GM23338 (cell line): ENCODE measurements around the gene TUB. TPM values are rescaled to one million over a fixed set of nuclear protein-coding genes. Genes with fewer than 3 reads are reported as not detected.

Experiments
- ATAC-seq: fragments of 200-7000 bp; cut with Tn5 transposase; 3 replicates; pipeline ENCODE4 v1.9.1; 2020
- DNase-seq: peaks from one replicate; pipeline ENCODE4 v3.0.0-alpha.2; 2015; ENCODE audit warnings: low spot score
- H2AFZ ChIP-seq: fragments of 200-600 bp; sonication (generic); 2 replicates; pipeline ENCODE4 v1.8.0; 2016; ENCODE audit warnings: antibody characterized with exemption, mild to moderate bottlenecking, moderate library complexity
- H3F3A ChIP-seq: fragments of 200-600 bp; sonication (generic); replicated peaks from 2 replicates; pipeline ENCODE4 v1.8.0; 2017; ENCODE audit warnings: antibody characterized with exemption, mixed run types, low read depth
- H3K27ac ChIP-seq: fragments of 200-600 bp; sonication (generic); 2 replicates; pipeline ENCODE4 v1.6.1; 2016; ENCODE audit warnings: low read depth
- H3K27me3 ChIP-seq: fragments of 200-600 bp; sonication (generic); 2 replicates; pipeline ENCODE4 v1.8.0; 2016; ENCODE audit warnings: mild to moderate bottlenecking, mixed run types, moderate library complexity; ENCODE audit not compliant: insufficient read depth
- H3K36me3 ChIP-seq: fragments of 200-600 bp; sonication (generic); 2 replicates; pipeline ENCODE4 v1.8.0; 2016; ENCODE audit warnings: mild to moderate bottlenecking; ENCODE audit not compliant: insufficient read depth
- H3K4me1 ChIP-seq: fragments of 200-600 bp; sonication (generic); 2 replicates; pipeline ENCODE4 v1.8.0; 2016; ENCODE audit warnings: mild to moderate bottlenecking, moderate library complexity; ENCODE audit not compliant: insufficient read depth
- H3K4me2 ChIP-seq: fragments of 200-600 bp; sonication (generic); 2 replicates; pipeline ENCODE4 v1.7.1; 2017; ENCODE audit warnings: mixed run types
- H3K4me3 ChIP-seq: fragments of 200-600 bp; sonication (generic); 2 replicates; pipeline ENCODE4 v1.6.1; 2016; ENCODE audit warnings: mixed run types
- H3K79me2 ChIP-seq: fragments of 200-600 bp; sonication (generic); replicated peaks from 2 replicates; pipeline ENCODE4 v1.8.0; 2017; ENCODE audit warnings: mild to moderate bottlenecking; ENCODE audit not compliant: insufficient read depth
- H3K9me2 ChIP-seq: fragments of 200-600 bp; sonication (generic); 2 replicates; pipeline ENCODE4 v1.8.0; 2017; ENCODE audit not compliant: insufficient read depth
- H4K20me1 ChIP-seq: fragments of 200-600 bp; sonication (generic); replicated peaks from 2 replicates; pipeline ENCODE4 v1.8.0; 2017; ENCODE audit warnings: mild to moderate bottlenecking; ENCODE audit not compliant: insufficient read depth
- H3K27ac Mint-ChIP-seq: 2 replicates; pipeline ENCODE4 v1.8.0; 2020; ENCODE audit warnings: inconsistent platforms, mild to moderate bottlenecking, moderate library complexity, mixed read lengths
- H3K27me3 Mint-ChIP-seq: 3 replicates; pipeline ENCODE4 v1.8.0; 2022; ENCODE audit warnings: low read depth, mild to moderate bottlenecking, moderate library complexity, mixed read lengths, inconsistent platforms; ENCODE audit not compliant: insufficient read depth, poor library complexity
- H3K36me3 Mint-ChIP-seq: 3 replicates; pipeline ENCODE4 v1.8.0; 2021; ENCODE audit warnings: low read depth, mild to moderate bottlenecking, inconsistent platforms, moderate library complexity, mixed read lengths
- H3K4me1 Mint-ChIP-seq: 3 replicates; pipeline ENCODE4 v1.8.0; 2020; ENCODE audit warnings: mild to moderate bottlenecking, inconsistent platforms, mixed read lengths
- H3K4me3 Mint-ChIP-seq: 3 replicates; pipeline ENCODE4 v1.8.0; 2021; ENCODE audit warnings: moderate library complexity, mild to moderate bottlenecking, inconsistent platforms, mixed read lengths
- H3K9me3 Mint-ChIP-seq: 3 replicates; pipeline ENCODE4 v1.8.0; 2020; ENCODE audit warnings: moderate library complexity, mild to moderate bottlenecking, inconsistent platforms, mixed read lengths
- CREB1 ChIP-seq: fragments of 250-450 bp; sonication (Bioruptor Pico); IDR thresholded peaks from 2 replicates; pipeline ENCODE4 v1.5.0; 2020; ENCODE audit warnings: low read depth, mild to moderate bottlenecking, moderate library complexity
- CTCF ChIP-seq, 2 experiments: fragments of 200-600 bp in 1 of 2; sonication (generic) in 1 of 2; conservative IDR thresholded peaks; 2 replicates each; pipeline versions ENCODE4 v1.5.1 to v1.6.1; 2016 to 2017; ENCODE audit warnings: antibody characterized with exemption in 2 of 2, low read depth in 2 of 2, mild to moderate bottlenecking in 2 of 2, moderate library complexity in 1 of 2
- ETS1 ChIP-seq: IDR thresholded peaks from 2 replicates; pipeline ENCODE4 v1.6.1; 2016; ENCODE audit warnings: antibody characterized with exemption
- EZH2 ChIP-seq: fragments of 200-600 bp; sonication (generic); IDR thresholded peaks from one replicate; pipeline ENCODE4 v1.8.0; 2017; ENCODE audit warnings: antibody characterized with exemption, mild to moderate bottlenecking, low read depth; ENCODE audit not compliant: unreplicated experiment
- EZH2phosphoT487 ChIP-seq: fragments of 200-600 bp; sonication (generic); IDR thresholded peaks from one replicate; pipeline ENCODE4 v1.8.1; 2018; ENCODE audit warnings: antibody characterized with exemption; ENCODE audit not compliant: unreplicated experiment
- JUNB ChIP-seq: IDR thresholded peaks from one replicate; pipeline ENCODE4 v1.6.1; 2016; ENCODE audit warnings: antibody characterized with exemption; ENCODE audit not compliant: unreplicated experiment
- NANOG ChIP-seq: IDR thresholded peaks from 2 replicates; pipeline ENCODE4 v1.6.1; 2016; ENCODE audit warnings: antibody characterized with exemption, borderline replicate concordance
- POLR2AphosphoS5 ChIP-seq: IDR thresholded peaks from 2 replicates; pipeline ENCODE4 v1.6.1; 2016; ENCODE audit warnings: antibody characterized with exemption, low read depth
- STAT1 ChIP-seq: IDR thresholded peaks from one replicate; pipeline ENCODE4 v1.6.1; 2016; ENCODE audit warnings: antibody characterized with exemption; ENCODE audit not compliant: unreplicated experiment
- ZNF114 ChIP-seq: fragments of 250-450 bp; sonication (Bioruptor Pico); IDR thresholded peaks from 2 replicates; pipeline ENCODE4 v1.5.0; 2020; ENCODE audit warnings: mild to moderate bottlenecking, moderate library complexity
- ZNF331 ChIP-seq: fragments of 250-450 bp; sonication (Bioruptor Pico); IDR thresholded peaks from 2 replicates; pipeline ENCODE4 v1.5.0; 2020; ENCODE audit warnings: low read depth, mild to moderate bottlenecking, moderate library complexity
- polyA plus RNA-seq: library from polyadenylated mRNA; unstranded; fragments of >200 nt; fragmentation: Nextera tagmentation; extraction: Ambion mirVana; gene quantifications from 2 replicates; pipeline ENCODE4 v1.2.1, GENCODE V29; 2016
- total RNA-seq: library from RNA; depleted of rRNA; stranded (reverse); fragments of >200 nt; shearing (Covaris generic); gene quantifications from 2 replicates; pipeline ENCODE4 v1.2.3, GENCODE V29; 2014
- TF ChIP-seq, protein P1 (sequence below): fragments of 250-450 bp; sonication (Bioruptor Pico); IDR thresholded peaks from 2 replicates; pipeline ENCODE4 v1.5.0; 2020; ENCODE audit warnings: mild to moderate bottlenecking, moderate library complexity

TUB gene
- total and polyA plus RNA-seq, 2 experiments from 2014 or later, result 5.5 to 30.4 TPM

- Mint-ChIP-seq H3K27ac (no peak overlapping the region), H3K27me3 (peaks cover 25% of the 10 kb centered on the region), H3K36me3 (no peaks in the 10 kb centered on the region), H3K9me3 (no peaks in the 10 kb centered on the region), H3K4me3 (no peak overlapping the region), H3K4me1 (peaks cover 29% of the 10 kb centered on the region)
- H3K4me2 ChIP-seq, result no peak overlapping the region
- ATAC-seq (no peak), DNase-seq (no peak)
- H3K27ac ChIP-seq, result no peak overlapping the region
- H3K79me2 ChIP-seq, result peaks cover 1% of the 10 kb centered on the region; the same call in 1 of the 2 replicates
- no peaks in the 10 kb centered on the region for H3K9me2 ChIP-seq
- no peak overlapping the region for H2AFZ ChIP-seq
- no peak for TF ChIP-seq ZNF331 (CRISPR knock-in tag)
- peaks cover 5% of the 10 kb centered on the region for H4K20me1 ChIP-seq
- peaks cover 26% of the 10 kb centered on the region for H3K27me3 ChIP-seq
- peaks cover 26% of the 10 kb centered on the region for H3K4me1 ChIP-seq
- H3K4me3 ChIP-seq, result no peak overlapping the region
- H3F3A ChIP-seq, result 0 out of 2 replicates have a peak, but pooled peaks cover 3% of the 10 kb centered on the region
- H3K36me3 ChIP-seq, result no peaks in the 10 kb centered on the region
Observed at GRCh38 chr11:8079111-8079675, 1.8 kb upstream of the TUB start.

- no peaks in the 10 kb centered on the region for H3K9me2 ChIP-seq
- DNase-seq (no peak), ATAC-seq (no peak)
- peaks cover 26% of the 10 kb centered on the region for H3K27me3 ChIP-seq
- Mint-ChIP-seq H3K4me1 (peaks cover 37% of the 10 kb centered on the region), H3K27ac (no peak overlapping the region), H3K36me3 (no peaks in the 10 kb centered on the region), H3K4me3 (peak overlapping the region; percentile 71), H3K9me3 (no peaks in the 10 kb centered on the region), H3K27me3 (peaks cover 25% of the 10 kb centered on the region)
- peaks cover 8% of the 10 kb centered on the region for H3K79me2 ChIP-seq
- peaks cover 35% of the 10 kb centered on the region for H3K4me1 ChIP-seq
- H3K36me3 ChIP-seq, result no peaks in the 10 kb centered on the region
- H3K27ac ChIP-seq, result no peak overlapping the region
- H4K20me1 ChIP-seq, result peaks cover 10% of the 10 kb centered on the region
- peak overlapping the region; percentile 69 for H3K4me3 ChIP-seq
- 0 out of 2 replicates have a peak, but pooled peaks cover 3% of the 10 kb centered on the region for H3F3A ChIP-seq
- peak overlapping the region; percentile 75 for H3K4me2 ChIP-seq
- H2AFZ ChIP-seq, result peak overlapping the region; percentile 98
- TF ChIP-seq, protein P1, sequence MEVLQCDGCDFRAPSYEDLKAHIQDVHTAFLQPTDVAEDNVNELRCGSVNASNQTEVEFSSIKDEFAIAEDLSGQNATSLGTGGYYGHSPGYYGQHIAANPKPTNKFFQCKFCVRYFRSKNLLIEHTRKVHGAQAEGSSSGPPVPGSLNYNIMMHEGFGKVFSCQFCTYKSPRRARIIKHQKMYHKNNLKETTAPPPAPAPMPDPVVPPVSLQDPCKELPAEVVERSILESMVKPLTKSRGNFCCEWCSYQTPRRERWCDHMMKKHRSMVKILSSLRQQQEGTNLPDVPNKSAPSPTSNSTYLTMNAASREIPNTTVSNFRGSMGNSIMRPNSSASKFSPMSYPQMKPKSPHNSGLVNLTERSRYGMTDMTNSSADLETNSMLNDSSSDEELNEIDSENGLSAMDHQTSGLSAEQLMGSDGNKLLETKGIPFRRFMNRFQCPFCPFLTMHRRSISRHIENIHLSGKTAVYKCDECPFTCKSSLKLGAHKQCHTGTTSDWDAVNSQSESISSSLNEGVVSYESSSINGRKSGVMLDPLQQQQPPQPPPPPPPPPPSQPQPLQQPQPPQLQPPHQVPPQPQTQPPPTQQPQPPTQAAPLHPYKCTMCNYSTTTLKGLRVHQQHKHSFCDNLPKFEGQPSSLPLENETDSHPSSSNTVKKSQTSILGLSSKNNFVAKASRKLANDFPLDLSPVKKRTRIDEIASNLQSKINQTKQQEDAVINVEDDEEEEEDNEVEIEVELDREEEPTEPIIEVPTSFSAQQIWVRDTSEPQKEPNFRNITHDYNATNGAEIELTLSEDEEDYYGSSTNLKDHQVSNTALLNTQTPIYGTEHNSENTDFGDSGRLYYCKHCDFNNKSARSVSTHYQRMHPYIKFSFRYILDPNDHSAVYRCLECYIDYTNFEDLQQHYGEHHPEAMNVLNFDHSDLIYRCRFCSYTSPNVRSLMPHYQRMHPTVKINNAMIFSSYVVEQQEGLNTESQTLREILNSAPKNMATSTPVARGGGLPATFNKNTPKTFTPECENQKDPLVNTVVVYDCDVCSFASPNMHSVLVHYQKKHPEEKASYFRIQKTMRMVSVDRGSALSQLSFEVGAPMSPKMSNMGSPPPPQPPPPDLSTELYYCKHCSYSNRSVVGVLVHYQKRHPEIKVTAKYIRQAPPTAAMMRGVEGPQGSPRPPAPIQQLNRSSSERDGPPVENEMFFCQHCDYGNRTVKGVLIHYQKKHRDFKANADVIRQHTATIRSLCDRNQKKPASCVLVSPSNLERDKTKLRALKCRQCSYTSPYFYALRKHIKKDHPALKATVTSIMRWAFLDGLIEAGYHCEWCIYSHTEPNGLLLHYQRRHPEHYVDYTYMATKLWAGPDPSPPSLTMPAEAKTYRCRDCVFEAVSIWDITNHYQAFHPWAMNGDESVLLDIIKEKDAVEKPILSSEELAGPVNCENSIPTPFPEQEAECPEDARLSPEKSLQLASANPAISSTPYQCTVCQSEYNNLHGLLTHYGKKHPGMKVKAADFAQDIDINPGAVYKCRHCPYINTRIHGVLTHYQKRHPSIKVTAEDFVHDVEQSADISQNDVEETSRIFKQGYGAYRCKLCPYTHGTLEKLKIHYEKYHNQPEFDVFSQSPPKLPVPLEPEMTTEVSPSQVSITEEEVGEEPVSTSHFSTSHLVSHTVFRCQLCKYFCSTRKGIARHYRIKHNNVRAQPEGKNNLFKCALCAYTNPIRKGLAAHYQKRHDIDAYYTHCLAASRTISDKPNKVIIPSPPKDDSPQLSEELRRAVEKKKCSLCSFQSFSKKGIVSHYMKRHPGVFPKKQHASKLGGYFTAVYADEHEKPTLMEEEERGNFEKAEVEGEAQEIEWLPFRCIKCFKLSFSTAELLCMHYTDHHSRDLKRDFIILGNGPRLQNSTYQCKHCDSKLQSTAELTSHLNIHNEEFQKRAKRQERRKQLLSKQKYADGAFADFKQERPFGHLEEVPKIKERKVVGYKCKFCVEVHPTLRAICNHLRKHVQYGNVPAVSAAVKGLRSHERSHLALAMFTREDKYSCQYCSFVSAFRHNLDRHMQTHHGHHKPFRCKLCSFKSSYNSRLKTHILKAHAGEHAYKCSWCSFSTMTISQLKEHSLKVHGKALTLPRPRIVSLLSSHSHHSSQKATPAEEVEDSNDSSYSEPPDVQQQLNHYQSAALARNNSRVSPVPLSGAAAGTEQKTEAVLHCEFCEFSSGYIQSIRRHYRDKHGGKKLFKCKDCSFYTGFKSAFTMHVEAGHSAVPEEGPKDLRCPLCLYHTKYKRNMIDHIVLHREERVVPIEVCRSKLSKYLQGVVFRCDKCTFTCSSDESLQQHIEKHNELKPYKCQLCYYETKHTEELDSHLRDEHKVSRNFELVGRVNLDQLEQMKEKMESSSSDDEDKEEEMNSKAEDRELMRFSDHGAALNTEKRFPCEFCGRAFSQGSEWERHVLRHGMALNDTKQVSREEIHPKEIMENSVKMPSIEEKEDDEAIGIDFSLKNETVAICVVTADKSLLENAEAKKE (CRISPR knock-in tag), result no peak
- TF ChIP-seq ZNF114 (CRISPR knock-in tag) (no peak), STAT1 (no peak), ZNF331 (CRISPR knock-in tag) (no peak), EZH2 (no peak), NANOG (no peak), ETS1 (no peak), JUNB (no peak), EZH2phosphoT487 (no peak), POLR2AphosphoS5 (no peak), CTCF (conservative IDR thresholded peaks at IDR 0.05; ENCODE audit: low read depth in 2 of 2) (no peak), CREB1 (CRISPR knock-in tag) (no peak)
Observed at GRCh38 chr11:8080069-8080670, 841 bp upstream of the TUB start.
